GM21367 (cell line): ENCODE measurements around the gene RAB41.
"Not testable (repeated sequence)": the region's sequence is repeated elsewhere in the genome, so short reads cannot be mapped to it uniquely, and the experiment has no call there.

Source experiments
- ATAC-seq: cut with Tn5 transposase; IDR thresholded peaks from one replicate; pipeline ENCODE4 v1.9.1; 2021; ENCODE audit not compliant: unreplicated experiment

Gene RAB41

DNA sequence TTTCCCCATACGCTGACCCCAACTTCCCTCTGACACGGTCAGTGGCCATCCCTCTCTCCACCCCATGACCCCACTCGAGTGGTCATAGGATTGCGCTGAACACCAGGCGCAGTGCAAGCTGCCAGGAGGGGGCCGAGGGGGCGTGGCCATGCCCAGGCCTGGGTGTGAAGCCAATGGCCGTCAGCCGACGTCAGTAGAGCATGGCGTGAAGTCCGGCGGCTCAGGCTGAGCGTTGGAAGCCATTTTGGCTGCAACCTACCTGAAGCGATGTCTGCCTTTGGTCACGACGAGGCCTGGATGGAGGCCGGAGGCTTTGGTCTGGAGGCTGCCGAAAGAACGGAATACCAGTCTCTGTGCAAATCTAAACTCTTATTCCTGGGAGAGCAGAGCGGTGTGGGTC lies at the start of gene RAB41:
Gene RAB41 (plus strand): TSS at position 222 of the 400 bp plus-strand sequence. CDS start 46 bp downstream, at position 268.
- ATAC-seq = no peak

GRCh38 chrX:70234355-70234754 lies 47.6 kb upstream of the RAB41 start, which contains the start of gene AWAT1:
TSS of gene AWAT1 (plus strand) at chrX:70234655. CDS start at chrX:70234696, 41 bp downstream.
- ATAC-seq = no peak

- no peak for ATAC-seq
Measured at GRCh38 chrX:70240751-70241150, 41.2 kb upstream of the RAB41 start.

DNA sequence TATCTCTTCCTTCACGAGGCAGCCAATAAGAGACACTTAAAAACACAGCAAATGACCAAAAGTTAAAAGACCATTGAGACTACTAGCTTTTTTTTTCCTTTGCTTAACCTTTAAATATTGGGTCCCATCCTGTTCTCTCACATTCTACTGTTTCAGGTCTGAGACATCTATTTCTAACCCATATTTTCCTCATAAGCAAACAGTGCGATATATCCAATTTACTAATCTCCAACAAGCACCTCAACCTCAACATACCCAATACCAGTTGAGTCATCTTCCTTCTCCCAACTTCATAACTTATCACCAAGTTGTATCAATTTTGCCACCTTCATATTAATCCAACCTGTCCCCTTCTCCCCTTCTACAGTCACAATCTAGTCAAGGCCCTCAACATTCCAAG lies 40.5 kb upstream of the RAB41 start:
- ATAC-seq = no peak

GRCh38 chrX:70243601-70244000 lies 38.4 kb upstream of the RAB41 start:
- not testable (repeated sequence) for ATAC-seq

GRCh38 chrX:70244881-70245280 lies 37.1 kb upstream of the RAB41 start:
- ATAC-seq = no peak

DNA sequence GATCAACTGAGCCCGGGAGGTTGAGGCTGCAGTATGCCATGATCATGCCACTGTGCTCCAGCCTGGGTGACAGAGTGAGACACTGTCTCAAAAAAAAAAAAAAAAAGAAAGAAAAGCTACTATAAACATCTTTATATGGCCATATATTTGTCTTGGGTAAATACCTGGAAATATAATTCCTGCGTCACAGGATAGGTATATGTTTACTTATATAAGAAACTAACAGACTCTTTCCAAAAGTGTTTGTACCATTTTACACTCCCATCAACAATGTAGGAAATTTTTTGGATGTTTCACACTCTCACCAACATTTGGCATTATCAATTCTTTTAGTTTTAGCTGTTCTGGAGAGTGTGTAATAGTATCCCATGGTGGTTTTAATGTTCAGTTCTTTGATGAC lies 34.7 kb upstream of the RAB41 start:
- ATAC-seq = no peak

DNA sequence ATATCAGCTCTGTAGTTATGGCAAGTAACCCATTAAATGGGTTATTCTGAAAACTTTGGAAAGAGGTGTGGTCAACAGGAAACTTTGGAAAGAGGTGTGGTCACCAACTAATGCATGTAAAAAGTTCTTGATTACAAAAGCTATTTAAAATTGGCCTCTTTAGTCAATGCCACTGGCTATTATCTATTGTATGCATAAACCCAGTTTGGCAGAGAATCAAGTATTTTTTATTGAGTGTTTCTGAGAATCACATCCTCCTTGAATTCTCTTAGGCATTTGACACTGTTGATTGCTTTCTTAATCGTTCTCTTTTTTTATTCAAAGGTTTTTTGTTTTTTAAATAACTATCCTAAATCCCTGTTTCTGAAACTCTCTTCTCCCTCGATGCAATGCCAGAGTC lies 29.5 kb upstream of the RAB41 start:
- no peak for ATAC-seq

DNA sequence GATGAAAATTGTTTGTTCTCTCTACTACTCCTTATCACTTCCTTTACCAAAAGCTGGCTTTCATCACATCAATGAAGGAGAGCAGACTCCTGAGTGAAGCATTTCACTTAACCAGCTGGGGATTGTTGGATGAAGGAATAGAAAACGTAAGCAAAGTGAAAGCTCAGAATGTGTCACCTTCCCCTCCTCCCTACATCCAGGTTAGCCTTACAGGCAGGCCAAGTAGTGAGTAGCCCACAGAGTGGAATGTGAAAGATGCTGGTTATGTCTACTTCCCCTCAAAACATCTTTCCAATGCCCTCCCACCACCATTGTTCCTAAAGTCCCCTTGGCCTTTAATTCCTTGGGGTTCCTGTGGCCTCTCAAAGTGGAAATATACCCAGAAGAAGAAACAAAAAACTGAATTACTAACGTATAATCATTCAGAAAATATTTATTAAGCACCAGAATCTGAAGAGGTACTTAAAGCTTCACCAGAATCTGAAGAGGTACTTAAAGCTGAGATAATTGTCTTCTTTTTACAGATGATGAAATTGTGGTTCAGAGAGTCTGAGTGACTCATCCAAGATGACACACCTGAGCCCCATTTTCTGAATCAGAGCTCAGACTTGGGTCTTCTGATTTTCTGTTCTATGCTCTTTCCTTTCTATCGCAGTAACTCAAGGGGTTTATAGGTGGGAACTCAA lies 28.5 kb upstream of the RAB41 start:
- no peak for ATAC-seq

- no peak for ATAC-seq
Measured at GRCh38 chrX:70254063-70254400, 27.9 kb upstream of the RAB41 start.

GRCh38 chrX:70254909-70255308 lies 27.1 kb upstream of the RAB41 start:
- ATAC-seq = no peak

DNA sequence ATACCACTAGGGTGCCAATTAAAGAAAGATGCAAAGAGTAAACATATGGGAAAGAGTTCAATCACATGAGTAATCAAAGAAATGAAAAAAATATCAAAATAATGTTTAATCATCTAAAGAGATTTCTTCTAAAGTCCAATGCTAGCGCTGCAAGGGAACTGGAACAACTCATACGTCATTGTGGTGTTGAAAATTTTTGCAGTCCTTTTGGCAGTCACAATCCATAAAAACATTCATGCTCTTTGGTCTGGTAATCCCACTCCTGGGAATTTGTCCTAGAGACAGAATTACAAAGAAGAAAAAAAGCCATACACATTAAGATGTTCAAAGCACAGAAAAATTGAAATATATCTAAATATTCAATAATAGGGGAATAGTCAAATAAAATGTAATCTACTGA lies 26.5 kb upstream of the RAB41 start:
- ATAC-seq = no peak

GRCh38 chrX:70257423-70258288 lies 24.3 kb upstream of the RAB41 start:
- no peak for ATAC-seq

DNA sequence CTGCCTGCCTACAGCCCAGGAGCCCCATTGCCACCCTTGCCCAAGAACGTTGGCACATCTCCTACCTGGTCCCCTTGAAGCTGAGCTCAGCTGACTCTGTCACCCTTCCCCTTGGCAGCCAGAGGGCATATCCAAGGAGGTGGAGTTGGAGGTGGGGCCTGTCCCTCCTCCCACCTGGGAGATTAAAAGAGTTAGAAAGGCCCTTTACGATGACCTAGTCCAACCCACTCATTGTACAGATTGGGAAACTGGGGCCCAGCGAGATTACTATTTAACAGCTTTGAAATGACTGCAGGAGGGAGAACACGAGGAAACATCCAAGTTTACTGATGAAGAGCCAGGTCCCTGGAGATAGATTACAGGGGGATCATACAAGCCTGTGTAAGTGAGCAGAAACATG lies 21.9 kb upstream of the RAB41 start, which contains the start of gene P2RY4:
Gene P2RY4 (minus strand): TSS at position 101 of the 400 bp plus-strand sequence. CDS start 580 bp downstream, outside the sequence.
- no peak for ATAC-seq

DNA sequence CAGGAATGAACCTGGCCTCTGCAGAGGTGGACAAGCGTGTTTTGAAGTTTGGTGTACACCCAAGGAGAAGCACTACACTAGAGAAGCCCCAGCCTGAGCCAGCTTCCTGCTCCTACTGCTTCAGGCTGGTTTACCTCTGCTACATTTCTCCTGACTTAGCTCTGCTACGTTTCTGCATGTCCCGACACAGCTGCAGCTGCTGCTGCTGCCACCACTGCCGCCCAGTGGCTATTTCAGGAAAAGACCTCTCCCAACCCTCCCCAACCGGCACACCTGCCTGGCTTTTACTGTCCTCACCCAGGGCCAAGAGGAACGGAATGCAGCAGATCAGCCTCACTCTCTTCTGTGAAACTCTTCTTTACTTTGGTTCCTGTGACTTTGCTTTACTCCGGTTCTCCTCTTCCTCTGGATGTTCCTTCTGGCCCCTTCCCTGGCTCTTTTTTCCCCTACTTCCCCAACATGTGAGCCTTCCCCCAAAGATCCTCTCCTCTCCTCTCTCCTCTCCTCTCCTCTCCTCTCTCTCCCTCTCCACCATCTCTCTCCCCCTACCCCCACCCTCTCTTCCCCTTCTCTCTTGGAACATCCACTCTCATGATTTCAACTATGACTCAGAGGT lies 18.9 kb upstream of the RAB41 start:
- ATAC-seq = no peak

- ATAC-seq = no peak
Measured at GRCh38 chrX:70264784-70265183, 17.2 kb upstream of the RAB41 start.

GRCh38 chrX:70268034-70268433 lies 13.9 kb upstream of the RAB41 start, which contains the start of gene ARR3:
TSS of gene ARR3 (plus strand) at chrX:70268334. CDS start at chrX:70269386, 1,052 bp downstream.
- no peak for ATAC-seq

- not testable (repeated sequence) for ATAC-seq
Measured at GRCh38 chrX:70274029-70274428, 7.9 kb upstream of the RAB41 start.

- ATAC-seq = no peak
Measured at GRCh38 chrX:70279081-70279480, 2.9 kb upstream of the RAB41 start.

DNA sequence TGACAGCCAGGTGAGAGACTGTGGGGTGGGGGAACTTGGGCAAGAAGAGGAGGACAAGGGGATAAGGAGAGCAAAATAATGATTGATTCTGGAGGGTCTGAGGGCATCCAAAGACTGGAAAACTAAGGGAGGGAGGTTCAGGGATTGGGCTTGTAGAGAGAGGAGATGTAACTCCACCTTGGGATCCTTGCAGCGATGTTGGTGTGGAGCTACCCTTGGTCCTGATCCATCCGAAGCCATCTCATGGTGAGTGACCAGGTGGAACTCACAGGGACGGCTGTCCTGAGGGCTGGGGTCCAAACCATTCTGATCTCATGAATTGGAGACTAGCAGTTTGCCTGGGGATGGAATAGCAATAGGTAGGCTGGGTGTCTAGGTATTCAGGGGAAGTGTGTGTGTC lies 1.4 kb upstream of the RAB41 start:
- no peak for ATAC-seq

- ATAC-seq = no peak
Measured at GRCh38 chrX:70289168-70289792, 7.3 kb downstream of the RAB41 start.
